AG20443 (cell line): ENCODE results near the gene DNAH8.

Source experiments
- DNase-seq: peaks from one replicate; pipeline ENCODE4 v3.0.0; 2012; ENCODE audit warnings: low spot score, mixed read lengths

Gene DNAH8

GRCh38 chr6:39053854-39054576, 338.9 kb downstream of the DNAH8 start:
- DNase-seq = no peak

- no peak for DNase-seq
Observed at GRCh38 chr6:39054577-39055142, 339.5 kb downstream of the DNAH8 start.

GRCh38 chr6:39055661-39056060, 340.6 kb downstream of the DNAH8 start:
- DNase-seq = no peak

- no peak for DNase-seq
Observed at GRCh38 chr6:39056191-39056590, 341.1 kb downstream of the DNAH8 start.

GRCh38 chr6:39056681-39057080, 341.6 kb downstream of the DNAH8 start:
- DNase-seq = no peak

GRCh38 chr6:39057251-39058155, 342.4 kb downstream of the DNAH8 start:
- DNase-seq = no peak

GRCh38 chr6:39058471-39059147, 343.5 kb downstream of the DNAH8 start:
- no peak for DNase-seq

- DNase-seq = no peak
Observed at GRCh38 chr6:39059496-39060310, 344.6 kb downstream of the DNAH8 start.

- no peak for DNase-seq
Observed at GRCh38 chr6:39060467-39061160, 345.5 kb downstream of the DNAH8 start.

GRCh38 chr6:39061182-39061581, 346.1 kb downstream of the DNAH8 start:
- DNase-seq = no peak

- no peak for DNase-seq
Observed at GRCh38 chr6:39061588-39061987, 346.5 kb downstream of the DNAH8 start.

- DNase-seq = no peak
Observed at GRCh38 chr6:39062014-39062740, 347.1 kb downstream of the DNAH8 start.

GRCh38 chr6:39063526-39063925, 348.4 kb downstream of the DNAH8 start:
- no peak for DNase-seq

- DNase-seq = no peak
Observed at GRCh38 chr6:39065561-39065960, 350.4 kb downstream of the DNAH8 start.

GRCh38 chr6:39068391-39068790, 353.3 kb downstream of the DNAH8 start:
- DNase-seq = no peak

- DNase-seq = no peak
Observed at GRCh38 chr6:39072830-39073229, 357.7 kb downstream of the DNAH8 start.

- DNase-seq = no peak
Observed at GRCh38 chr6:39073471-39074355, 358.6 kb downstream of the DNAH8 start.

GRCh38 chr6:39074486-39074885, 359.4 kb downstream of the DNAH8 start:
- DNase-seq = no peak
